Head of caudate nucleus (tissue), 42 donors: ENCODE results near the gene HIPK2.

ENCODE experiments used
- DNase-seq, 42 donors: peaks; one replicate each; pipeline versions ENCODE4 v3.0.0 to v3.0.0-alpha.2; 2020 to 2021; ENCODE audit warnings: mixed read lengths in 7 of 42
- intact Hi-C: fragments of 100-400 bp; cut with DNase I; formaldehyde crosslinking; loops from one replicate; pipeline ENCODE4 v1.15.0; 2022

Gene HIPK2

DNA sequence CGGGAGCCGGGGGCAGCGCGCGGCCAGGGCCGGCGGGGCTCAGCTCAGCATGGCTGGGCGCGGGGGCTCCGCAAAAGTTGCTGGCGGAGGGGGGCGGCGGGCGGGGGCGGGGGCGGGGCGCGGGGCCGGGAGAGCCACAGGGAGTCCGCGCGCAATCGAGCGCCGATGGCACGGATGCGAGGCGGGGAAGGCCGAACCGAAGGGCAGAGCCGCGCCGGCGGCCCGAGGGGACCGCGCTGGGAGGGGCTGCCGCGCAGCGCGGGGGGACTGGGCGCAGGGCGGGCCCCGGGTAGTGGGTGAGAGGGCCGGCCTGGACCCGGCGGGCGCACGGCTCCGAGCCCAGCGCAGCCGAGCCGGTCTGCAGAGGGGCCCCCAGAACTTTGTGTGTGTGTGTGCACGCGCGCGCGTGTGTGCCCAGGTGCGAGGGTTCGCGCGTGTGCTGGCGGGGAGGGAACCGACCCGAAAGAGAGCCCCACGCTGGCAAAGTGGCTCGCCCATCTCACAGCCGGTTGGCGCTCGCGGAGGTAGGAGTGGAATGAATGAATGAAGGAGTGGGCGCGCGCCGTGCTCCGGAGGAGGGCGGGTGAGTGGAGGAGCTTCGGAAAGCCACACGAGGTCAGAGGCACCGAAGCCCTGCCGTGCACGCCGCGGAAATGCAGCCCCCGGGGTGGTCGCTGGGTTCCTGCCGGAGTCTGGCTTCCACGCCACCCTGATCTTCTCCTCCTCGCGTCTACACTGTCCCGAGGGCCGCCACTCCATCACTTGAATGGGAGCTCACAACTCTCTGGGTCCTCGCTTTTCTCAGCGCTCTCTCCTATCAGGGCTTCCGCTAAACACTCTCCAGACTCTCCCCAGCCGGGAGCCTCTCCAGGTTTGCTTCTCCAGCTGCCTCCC, at the start of gene HIPK2:
Gene HIPK2, minus strand, starts transcription at position 51 of the 894 bp plus-strand sequence. CDS start 375 bp downstream, outside the sequence.
- DNase-seq: peak; percentile 59 to 93 (median 83)
- intact Hi-C loops: loop anchor here (5.0 kb wide), 2 partner anchors 131 to 224 kb away; no protein-coding TSS in a partner anchor

DNA sequence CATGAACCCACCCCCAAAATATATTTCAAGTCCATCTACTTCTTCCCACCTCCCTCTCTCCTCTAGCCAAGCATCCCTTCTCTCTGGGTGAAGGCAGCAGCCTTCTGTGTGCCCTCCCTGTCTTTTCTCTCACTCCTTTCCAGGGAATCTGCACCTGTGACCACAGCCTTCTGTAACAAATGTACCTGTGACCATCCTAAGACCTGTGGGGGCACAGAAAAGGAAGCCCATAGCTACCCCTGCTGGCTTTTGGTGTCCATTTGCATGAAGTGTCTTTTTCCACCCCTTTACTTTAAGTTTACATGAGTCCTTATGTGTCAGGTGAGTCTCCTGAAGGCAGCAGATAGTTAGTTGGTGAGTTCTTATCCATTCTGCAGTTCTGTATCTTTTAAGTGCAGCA, 49.2 kb upstream of the HIPK2 start:
- intact Hi-C loops: no loop called here
- DNase-seq: no peak

DNA sequence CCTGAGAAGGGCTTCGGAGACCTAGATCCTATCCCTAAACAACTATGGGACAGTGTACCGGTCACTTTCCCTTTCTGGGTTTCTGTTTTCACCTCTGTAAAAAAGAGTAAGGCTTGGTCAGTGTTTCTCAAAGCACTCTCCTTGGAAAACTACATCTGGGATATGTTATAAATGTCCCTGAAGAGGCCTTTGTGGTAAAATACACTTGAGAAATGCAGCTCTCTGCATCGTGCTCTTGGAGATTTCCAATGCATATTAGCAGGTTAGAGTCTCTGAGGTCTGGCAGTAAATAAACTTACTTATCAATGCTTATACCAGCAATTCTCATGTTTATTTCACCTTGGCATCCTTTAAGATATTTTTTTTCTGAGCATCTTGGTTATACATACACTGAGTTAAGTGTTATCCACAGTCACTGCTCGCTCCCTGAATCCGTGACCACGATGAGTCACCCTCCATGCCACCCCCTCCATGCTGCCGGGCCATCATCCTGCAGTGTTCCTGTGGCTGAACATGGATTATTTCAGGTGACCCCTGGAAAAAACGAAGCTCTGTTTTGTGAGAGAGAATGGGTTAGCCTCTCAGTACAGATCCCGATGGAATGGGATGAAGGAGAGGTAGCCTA, 48.0 kb upstream of the HIPK2 start:
- intact Hi-C loops: no loop called here
- no peak for DNase-seq

DNA sequence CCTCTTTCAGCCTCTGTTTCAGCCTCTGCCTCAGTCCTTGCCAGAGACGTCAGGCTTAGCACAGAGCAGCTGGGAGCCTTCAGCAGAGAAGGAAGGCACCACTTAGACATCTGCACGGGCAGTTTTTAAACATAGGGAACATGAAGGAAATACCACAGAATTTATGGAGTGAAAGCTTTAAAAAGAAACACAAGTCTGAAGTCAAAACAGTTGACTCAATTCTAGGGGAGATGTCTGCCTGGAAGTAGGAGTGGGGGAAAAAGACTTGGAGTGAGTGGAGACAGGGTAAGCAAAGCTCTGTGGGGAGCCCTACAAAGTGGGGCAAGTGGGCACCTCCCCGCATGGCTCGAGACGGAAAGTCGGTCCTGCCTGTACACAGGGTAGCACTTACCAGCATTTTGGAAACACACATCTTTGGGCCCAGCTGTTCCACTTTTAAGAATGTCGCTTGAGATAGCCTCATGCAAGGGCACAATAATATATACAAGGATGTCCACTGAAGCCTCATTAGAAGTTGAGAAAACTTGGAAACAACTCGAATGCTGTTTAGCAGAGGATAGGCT, 46.2 kb upstream of the HIPK2 start:
- DNase-seq: no peak
- intact Hi-C loops: no loop called here

DNA sequence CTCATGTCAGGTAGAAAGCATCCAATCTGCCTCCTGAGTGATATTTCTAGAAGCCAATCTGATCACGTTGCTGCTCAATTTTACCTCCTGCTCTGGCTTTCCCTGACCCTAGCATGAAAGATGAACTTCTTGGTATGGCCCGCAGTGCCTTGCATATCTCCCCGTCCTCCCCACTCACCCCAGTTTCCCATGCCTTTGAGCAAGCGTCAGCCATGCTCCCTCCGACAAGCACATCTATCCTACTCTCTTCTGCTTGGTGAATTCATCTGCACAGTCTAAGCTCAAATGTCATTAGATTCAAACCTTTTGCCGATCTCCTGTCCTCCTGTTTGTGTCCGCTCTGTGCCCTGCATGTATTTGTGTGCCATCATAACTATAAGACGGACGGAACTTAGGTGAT, 45.1 kb upstream of the HIPK2 start:
- no peak for DNase-seq
- intact Hi-C loops: no loop called here

DNA sequence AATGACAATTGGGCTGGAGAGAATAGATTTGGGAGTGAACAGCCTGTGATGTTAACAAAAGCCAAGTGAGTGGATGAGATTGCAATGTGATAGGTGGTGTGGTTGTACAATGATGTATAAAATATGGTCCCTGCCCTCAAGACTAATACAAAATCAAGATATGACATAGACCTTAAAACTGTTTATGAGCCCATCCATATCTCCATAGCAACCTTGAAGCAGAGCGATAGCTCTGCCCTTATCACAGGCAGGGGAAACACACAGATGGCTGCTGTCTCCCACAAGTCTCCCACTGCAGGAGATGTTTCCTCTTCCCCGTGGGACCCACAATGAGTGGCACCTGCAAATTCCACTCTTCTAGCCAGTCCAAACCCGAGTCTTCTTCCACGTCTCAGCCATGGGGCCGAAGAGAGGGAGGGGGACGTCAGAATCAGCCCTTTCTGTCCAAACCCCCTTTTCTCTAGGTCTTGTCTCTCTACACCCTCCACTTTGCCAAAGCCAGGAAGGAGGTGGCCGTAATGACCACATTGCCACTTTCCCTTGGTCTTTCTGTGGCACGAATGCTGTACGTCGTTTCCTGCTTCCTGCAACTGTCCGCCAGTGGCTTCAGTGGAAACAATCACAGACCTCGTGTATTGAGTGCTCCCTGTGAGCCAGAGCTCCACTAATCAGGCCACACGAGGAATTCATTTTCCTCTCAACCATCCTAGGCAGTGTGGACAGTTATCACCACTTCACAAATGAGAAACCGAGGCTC, 43.7 kb upstream of the HIPK2 start:
- intact Hi-C loops: no loop called here
- no peak for DNase-seq

DNA sequence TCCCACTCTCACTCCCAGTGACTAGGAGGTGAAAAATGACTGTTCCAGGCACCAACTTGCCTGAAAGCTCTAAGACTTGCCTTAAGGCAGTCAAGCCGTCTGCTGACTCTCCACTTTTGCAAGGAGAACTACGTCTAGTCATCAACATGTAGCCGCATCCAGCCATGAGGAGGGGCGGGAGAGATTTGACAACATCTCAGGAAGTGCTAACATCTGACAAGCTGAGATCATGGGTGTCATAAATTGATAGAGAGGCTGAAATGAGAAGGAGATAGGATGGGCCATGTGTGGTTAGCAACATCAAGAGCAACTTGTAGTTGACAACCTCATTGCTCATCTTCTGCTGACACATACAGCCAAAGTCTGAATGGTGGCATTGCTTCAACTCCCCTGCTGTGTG, 42.3 kb upstream of the HIPK2 start:
- no peak for DNase-seq
- intact Hi-C loops: no loop called here

DNA sequence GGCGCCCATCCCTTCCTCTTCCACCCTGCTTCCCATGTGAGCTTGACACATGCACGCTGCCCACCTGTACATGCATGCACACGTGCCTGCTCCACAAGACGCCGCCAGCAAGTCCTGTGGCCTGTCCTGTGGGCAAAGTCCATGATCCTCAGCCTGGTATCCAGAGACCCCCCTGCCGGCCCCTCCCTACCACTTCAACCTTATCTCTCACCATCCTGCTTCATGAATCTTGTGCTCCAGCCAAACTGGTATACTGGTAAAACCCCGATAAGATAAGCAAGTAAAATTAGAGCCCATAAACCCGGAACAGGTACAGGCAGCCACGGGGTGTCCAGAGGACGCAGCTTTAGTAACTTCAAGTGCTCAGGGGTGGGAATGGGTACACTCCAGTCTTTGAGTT, 39.5 kb upstream of the HIPK2 start:
- DNase-seq: no peak
- intact Hi-C loops: no loop called here

DNA sequence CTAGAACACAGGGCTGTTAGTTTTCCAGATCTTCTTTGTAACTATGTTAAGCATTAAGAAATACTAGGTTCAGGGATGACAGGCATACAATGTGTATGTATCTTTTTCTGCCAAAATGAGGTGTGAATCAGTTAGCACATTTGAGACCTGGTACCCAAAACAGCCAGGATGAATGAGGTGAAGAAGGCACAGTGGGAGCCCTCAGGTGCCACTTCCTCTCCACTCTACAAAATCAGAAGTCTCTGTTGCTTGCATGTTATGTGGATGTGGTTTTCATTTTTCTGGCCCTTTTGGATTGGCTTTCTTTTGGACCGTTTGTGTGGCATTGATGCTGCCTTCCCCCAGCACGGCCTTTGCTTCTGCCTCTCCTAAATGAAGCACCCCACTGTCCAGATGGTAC, 35.9 kb upstream of the HIPK2 start:
- intact Hi-C loops: no loop called here
- DNase-seq: no peak

DNA sequence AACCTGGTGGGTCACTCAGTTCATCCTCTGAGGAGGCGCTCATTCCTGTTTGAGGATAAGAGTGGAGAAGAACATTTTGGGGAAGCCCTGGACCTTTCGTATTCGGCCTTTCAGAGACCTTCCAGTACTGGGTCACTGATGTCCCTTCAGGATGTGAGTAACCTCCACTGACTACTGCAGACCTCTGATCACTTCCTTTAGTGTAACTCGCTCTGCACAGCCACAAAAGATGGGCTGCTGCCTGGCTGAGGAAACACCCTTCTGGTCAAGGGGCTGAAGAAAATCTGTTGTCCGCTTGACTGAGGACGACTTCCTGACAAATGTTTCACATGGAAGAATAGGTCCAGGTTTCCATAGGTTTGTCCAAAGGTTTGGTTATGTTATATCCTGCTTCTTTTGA, 35.4 kb upstream of the HIPK2 start:
- intact Hi-C loops: no loop called here

DNA sequence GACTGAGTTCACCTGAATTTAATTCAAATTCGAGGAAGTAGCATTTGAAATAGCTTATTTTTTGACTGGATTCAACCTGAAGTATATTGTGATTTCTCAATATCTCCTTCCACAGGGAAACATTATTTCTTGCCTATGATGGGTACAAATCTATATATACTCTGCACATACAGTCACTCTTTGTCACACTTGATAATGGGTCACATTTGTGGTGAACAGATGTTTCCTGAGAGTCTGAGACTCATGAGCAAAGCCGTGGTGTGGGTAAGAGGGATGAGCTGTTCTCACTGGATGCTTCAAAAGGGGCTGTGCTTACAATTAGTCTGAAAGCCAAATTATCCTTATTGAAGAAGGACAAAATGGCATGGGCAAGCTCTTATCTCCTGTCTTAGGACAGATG, 33.3 kb upstream of the HIPK2 start:
- no peak for DNase-seq
- intact Hi-C loops: no loop called here

More for the DNA sequence above, 35.4 kb upstream of the HIPK2 start:
- DNase-seq: no peak

DNA sequence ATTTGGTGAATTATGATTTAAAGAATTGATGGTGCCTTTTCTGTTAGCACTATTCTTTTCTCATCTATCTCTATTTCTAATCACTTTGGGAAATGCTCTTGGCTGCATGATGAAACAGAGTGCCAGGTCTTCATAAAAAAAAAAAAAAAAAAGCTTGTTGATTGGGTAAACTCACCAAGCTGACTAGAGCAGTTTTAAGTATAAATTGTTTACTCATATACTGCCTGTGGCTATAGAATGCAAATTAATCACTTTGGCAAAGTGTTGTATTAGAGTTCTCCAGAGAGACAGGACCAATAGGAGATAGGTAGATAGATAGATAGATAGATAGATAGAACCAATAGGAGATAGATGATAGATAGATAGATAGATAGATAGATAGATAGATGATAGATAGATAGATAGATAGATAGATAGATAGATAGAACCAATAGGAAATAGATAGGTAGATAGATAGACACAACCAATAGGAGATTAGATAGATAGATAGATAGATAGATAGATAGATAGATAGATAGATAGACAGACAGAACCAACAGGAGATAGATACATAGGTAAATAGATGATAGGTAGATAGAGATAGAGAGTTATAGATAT, 31.1 kb upstream of the HIPK2 start:
- DNase-seq: no peak

DNA sequence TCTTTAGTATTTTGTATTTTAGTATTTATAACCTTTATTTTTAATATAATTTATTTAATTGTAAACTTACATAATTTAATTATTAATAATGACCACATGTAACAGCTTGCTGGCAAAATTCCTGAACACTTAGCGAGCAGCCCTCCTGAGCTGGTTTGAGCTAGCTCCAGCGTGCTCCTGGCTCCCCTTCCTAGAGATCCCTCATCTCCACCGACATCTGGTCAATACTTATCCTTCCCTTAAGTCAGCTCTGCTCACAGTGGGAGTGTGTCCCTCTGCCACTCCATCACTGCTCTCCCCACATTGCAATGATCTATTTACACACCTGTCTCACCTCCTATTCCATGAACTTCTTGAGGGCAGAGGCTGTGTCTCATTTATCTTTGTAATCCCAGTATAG, 30.6 kb upstream of the HIPK2 start:
- intact Hi-C loops: no loop called here
- DNase-seq: no peak

More for the DNA sequence above, 31.1 kb upstream of the HIPK2 start:
- intact Hi-C loops: no loop called here

DNA sequence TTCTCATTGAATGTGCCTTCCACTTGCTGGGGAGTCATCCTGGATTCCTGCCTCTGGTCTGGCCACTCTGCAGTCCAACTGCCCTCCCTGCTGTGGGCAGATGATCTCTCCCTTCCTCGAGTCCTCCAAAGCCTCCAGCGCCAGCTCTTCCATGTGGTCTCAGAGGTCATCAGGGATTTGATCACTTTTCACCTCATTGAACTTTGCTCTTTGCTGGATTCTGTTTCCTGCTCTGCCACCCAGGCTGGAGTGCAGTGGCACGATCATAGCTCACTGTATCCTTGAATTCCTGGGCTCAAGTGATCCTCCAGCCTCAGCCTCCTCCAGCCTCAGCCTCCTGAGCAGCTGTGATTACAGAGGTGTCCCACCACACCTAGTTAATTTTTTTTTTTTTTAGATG, 29.2 kb upstream of the HIPK2 start:
- intact Hi-C loops: no loop called here
- no peak for DNase-seq

DNA sequence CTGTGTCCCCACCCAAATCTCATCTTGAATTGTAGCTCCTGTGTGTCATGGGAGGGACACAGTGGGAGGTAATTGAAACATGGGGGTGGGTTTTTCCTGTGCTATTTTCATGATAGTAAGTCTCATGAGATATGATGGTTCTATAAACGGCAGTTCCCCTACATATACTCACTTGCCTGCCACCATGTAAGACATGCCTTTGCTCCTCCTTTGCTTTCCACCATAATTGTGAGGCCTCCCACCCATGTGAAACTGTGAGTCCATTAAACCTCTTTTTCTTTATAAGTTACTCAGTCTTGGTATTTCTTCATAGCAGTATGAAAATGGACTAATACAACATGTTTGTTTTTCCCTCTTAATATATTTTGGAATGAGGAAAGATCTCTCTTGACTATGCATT, 26.8 kb upstream of the HIPK2 start:
- intact Hi-C loops: no loop called here
- no peak for DNase-seq

DNA sequence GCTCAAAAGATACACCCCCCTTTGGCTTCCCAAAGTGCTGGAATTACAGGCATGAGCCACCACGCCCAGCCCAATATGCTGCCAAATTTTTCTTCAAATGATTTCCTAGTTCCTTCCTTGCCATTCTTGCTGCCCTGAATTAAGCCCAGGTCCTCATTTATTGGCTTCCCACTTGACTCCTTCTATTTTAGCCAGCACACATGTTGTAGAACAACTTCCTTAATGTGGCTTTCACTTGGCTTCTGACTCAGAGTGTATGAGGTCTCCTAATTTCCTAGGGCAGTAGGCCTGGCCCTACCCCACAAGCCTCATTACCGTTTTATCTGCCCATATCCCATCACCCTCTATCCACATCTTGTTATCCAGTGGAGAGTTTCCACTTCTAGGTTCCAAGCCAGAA, 21.8 kb upstream of the HIPK2 start:
- DNase-seq: no peak
- intact Hi-C loops: no loop called here

DNA sequence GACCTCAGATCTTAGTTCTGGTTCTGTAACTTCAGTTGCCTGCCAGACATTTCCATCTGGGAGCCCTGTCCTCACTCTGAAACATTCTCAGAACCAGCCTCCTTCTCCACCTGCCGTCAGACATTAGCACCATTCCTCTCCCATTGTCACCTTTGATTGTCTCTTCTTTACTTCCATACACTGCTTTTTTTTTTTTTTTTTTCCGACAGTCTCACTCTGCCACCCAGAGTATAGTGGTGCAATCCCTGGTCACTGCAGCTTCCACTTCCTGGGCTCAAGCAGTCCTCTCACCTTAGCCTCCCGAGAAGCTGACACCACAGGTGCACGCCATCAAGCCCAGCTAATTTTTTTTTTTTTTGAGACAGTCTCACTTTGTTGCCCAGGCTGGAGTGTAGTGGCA, 21.1 kb upstream of the HIPK2 start:
- intact Hi-C loops: no loop called here
- peak in 3 of 42 donors; percentile 15 to 52 (median 23) for DNase-seq

DNA sequence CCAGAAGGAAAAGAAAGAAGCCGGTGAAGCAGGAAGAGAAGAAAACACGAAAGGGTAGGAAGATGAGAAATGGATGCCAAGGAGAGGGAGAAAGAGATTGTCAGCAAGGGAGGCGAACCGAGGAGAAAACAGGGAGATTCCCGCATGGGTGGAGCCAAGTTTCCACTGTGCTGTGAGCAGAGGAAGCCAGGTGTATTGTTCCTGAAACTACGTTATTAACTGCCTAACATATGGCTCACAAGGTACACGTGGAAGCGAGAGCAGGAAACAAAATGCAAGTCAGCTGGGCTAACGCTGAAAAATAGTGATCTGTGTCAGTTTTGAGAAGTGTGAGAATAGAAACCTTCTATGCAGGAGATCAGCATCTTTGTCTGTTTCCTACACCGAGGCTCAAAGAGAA, 20.4 kb upstream of the HIPK2 start:
- DNase-seq: peak in 1 of 42 donors; percentile 10
- intact Hi-C loops: no loop called here

DNA sequence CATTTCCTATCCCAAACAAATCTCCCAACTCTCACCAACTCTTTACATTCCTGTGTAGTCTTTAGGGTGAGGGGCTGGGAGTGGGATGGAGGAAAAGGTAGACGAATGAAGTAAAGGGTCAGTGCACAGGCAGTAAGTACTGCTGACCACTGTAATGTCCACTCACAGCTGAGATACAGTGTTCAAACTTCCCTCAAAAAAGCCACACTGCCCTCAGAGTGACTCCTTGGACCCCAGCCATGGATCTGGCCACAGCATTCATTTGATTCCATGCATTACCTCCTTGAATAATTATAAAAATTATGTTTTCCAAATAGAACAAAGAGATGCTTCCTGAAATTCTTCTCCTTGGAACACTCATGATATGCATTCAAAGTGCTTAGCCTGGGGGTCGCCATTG, 19.8 kb upstream of the HIPK2 start:
- intact Hi-C loops: no loop called here
- no peak for DNase-seq
